Measurements from ENCODE around the gene OGFR. TPM values are rescaled to one million over a fixed set of nuclear protein-coding genes. Genes with fewer than 3 reads are reported as not detected.

Gene OGFR
- total and polyA plus RNA-seq, 9 donors = 16.7 to 26.6 (median 21.9) TPM

GRCh38 chr20:62762376-62762775 lies 42.3 kb upstream of the OGFR start:
- no peak for DNase-seq
- Histone ChIP-seq H3K27me3 (ENCODE audit: control insufficient read depth, insufficient read depth, low read length) (peaks cover 3% of the 10 kb centered on the region), H3K27ac (ENCODE audit: low read length) (no peak overlapping the region), H3K9me3 (replicated peaks; ENCODE audit: control insufficient read depth, low read depth, low read length) (peaks cover 3% of the 10 kb centered on the region), H3K4me1 (ENCODE audit: control insufficient read depth, insufficient read depth, low read length) (peaks cover 35% of the 10 kb centered on the region), H3K4me3 (ENCODE audit: low read length) (no peak overlapping the region), H3K36me3 (ENCODE audit: control insufficient read depth, insufficient read depth, low read length) (no peaks in the 10 kb centered on the region)
- 89% methylated on average over 19 of the region's 22 CpGs for WGBS (ENCODE audit: insufficient coverage)

GRCh38 chr20:62762801-62763368 lies 41.8 kb upstream of the OGFR start:
- peaks cover 3% of the 10 kb centered on the region for H3K27me3 ChIP-seq (ENCODE audit: control insufficient read depth, insufficient read depth, low read length)
- 77% methylated on average over 7 of the region's 16 CpGs for WGBS (ENCODE audit: insufficient coverage)
- peaks cover 38% of the 10 kb centered on the region for H3K4me1 ChIP-seq (ENCODE audit: control insufficient read depth, insufficient read depth, low read length)
- H3K27ac ChIP-seq (ENCODE audit: low read length) = no peak overlapping the region
- H3K4me3 ChIP-seq (ENCODE audit: low read length) = no peak overlapping the region
- DNase-seq = no peak
- no peaks in the 10 kb centered on the region for H3K9me3 ChIP-seq (replicated peaks; ENCODE audit: control insufficient read depth, low read depth, low read length)
- no peaks in the 10 kb centered on the region for H3K36me3 ChIP-seq (ENCODE audit: control insufficient read depth, insufficient read depth, low read length)

- WGBS (ENCODE audit: insufficient coverage) = 96% methylated on average over 4 of the region's 4 CpGs
Measured at GRCh38 chr20:62763404-62763803, 41.2 kb upstream of the OGFR start.

GRCh38 chr20:62764156-62764935 lies 40.3 kb upstream of the OGFR start:
- Histone ChIP-seq H3K27ac (ENCODE audit: low read length) (no peak overlapping the region), H3K4me3 (ENCODE audit: low read length) (no peak overlapping the region), H3K4me1 (ENCODE audit: control insufficient read depth, insufficient read depth, low read length) (peaks cover 41% of the 10 kb centered on the region), H3K9me3 (replicated peaks; ENCODE audit: control insufficient read depth, low read depth, low read length) (no peaks in the 10 kb centered on the region), H3K27me3 (ENCODE audit: control insufficient read depth, insufficient read depth, low read length) (peaks cover 7% of the 10 kb centered on the region), H3K36me3 (ENCODE audit: control insufficient read depth, insufficient read depth, low read length) (no peaks in the 10 kb centered on the region)
- DNase-seq = no peak
- WGBS (ENCODE audit: insufficient coverage) = 86% methylated on average over 21 of the region's 26 CpGs

More at GRCh38 chr20:62763404-62763803, 41.2 kb upstream of the OGFR start:
- H3K27ac ChIP-seq (ENCODE audit: low read length) = no peak overlapping the region
- H3K27me3 ChIP-seq (ENCODE audit: control insufficient read depth, insufficient read depth, low read length) = peaks cover 5% of the 10 kb centered on the region
- H3K36me3 ChIP-seq (ENCODE audit: control insufficient read depth, insufficient read depth, low read length) = no peaks in the 10 kb centered on the region
- no peak for DNase-seq
- H3K4me3 ChIP-seq (ENCODE audit: low read length) = no peak overlapping the region
- peaks cover 38% of the 10 kb centered on the region for H3K4me1 ChIP-seq (ENCODE audit: control insufficient read depth, insufficient read depth, low read length)
- H3K9me3 ChIP-seq (replicated peaks; ENCODE audit: control insufficient read depth, low read depth, low read length) = no peaks in the 10 kb centered on the region

DNA sequence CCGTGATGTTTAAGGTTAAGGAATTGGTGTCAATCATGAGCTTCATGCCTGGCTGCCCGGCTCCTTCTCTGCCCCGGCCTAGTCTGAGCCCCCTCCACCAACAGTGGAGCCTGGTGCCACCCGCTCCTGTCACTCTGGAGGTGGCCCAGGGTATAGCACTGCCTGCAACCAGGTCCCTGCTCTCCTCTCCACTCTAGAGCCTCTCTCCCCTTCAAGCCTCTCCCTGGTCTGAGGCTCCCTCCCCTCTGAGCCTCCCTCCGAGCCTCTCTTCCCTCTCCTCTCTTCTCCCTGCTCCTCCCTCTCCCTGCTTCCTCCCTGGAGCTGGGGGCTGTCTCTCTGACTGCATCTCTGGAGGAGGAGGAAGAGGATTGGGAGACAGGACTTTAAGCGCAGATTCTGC lies 39.6 kb upstream of the OGFR start:
- Histone ChIP-seq H3K9me3 (replicated peaks; ENCODE audit: control insufficient read depth, low read depth, low read length) (no peaks in the 10 kb centered on the region), H3K27ac (ENCODE audit: low read length) (no peak overlapping the region), H3K4me1 (ENCODE audit: control insufficient read depth, insufficient read depth, low read length) (peaks cover 37% of the 10 kb centered on the region), H3K36me3 (ENCODE audit: control insufficient read depth, insufficient read depth, low read length) (no peaks in the 10 kb centered on the region), H3K4me3 (ENCODE audit: low read length) (no peak overlapping the region), H3K27me3 (ENCODE audit: control insufficient read depth, insufficient read depth, low read length) (peaks cover 7% of the 10 kb centered on the region)
- 63% methylated on average over 5 of the region's 6 CpGs for WGBS (ENCODE audit: insufficient coverage)
- DNase-seq = no peak

DNA sequence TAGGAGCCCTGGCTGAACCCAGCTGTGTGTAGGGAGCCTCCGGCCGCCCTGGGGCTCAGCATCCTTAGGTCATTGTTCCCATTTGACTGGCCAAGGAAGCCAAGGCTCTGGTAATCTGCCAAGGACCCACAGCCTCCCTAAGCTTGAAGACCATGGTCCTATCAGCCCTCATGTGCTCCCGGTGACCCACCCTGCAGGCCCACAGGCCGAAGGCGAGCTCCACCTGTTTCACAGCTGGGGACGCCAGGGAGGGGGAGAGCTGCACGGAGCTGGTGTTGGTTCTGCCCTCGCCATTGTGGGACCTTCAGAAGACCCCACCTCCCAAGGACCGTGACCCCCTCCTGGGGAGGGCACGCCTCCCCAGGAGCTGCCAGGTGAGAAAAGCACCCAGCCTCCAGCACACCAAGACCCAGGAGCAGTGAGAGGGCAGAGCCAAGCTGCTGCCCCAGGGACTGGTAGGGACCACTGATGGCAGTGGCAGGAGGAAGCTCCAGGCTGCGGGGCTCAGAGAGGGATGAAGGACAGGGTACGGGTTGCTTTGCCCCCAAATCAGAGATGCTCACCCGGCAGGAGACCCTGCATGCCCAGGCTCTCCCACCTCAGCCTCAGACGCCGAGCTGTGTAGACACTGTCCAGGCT lies 39.1 kb upstream of the OGFR start:
- WGBS (ENCODE audit: insufficient coverage) = 71% methylated on average over 11 of the region's 15 CpGs
- no peak overlapping the region for H3K27ac ChIP-seq (ENCODE audit: low read length)
- peaks cover 7% of the 10 kb centered on the region for H3K27me3 ChIP-seq (ENCODE audit: control insufficient read depth, insufficient read depth, low read length)

DNA sequence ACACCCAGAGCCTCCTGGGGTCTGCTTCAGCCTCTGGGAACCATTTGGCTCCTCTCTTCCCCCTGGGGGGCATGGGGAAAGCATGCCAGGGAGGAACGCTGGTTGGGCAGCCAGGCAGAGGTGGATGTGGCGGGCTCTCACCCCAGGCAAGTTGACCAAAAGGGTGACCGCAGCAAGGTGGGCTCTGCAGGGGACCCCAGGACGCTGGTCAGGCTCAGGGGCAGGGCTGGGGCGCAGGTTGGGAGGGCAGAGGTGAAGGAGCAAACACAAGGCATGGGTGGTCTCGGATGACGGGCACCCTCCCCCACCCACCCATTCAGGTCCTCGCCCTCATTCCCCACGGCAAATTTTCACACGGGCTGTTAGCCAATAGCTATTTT lies 38.6 kb upstream of the OGFR start:
- DNase-seq = no peak
- Histone ChIP-seq H3K36me3 (ENCODE audit: control insufficient read depth, insufficient read depth, low read length) (no peaks in the 10 kb centered on the region), H3K27me3 (ENCODE audit: control insufficient read depth, insufficient read depth, low read length) (peaks cover 7% of the 10 kb centered on the region), H3K27ac (ENCODE audit: low read length) (no peak overlapping the region), H3K4me3 (ENCODE audit: low read length) (no peak overlapping the region), H3K9me3 (replicated peaks; ENCODE audit: control insufficient read depth, low read depth, low read length) (no peaks in the 10 kb centered on the region), H3K4me1 (ENCODE audit: control insufficient read depth, insufficient read depth, low read length) (peaks cover 34% of the 10 kb centered on the region)
- 62% methylated on average over 2 of the region's 10 CpGs for WGBS (ENCODE audit: insufficient coverage)

More for the DNA sequence above, 39.1 kb upstream of the OGFR start:
- H3K4me1 ChIP-seq (ENCODE audit: control insufficient read depth, insufficient read depth, low read length) = peaks cover 34% of the 10 kb centered on the region
- no peaks in the 10 kb centered on the region for H3K9me3 ChIP-seq (replicated peaks; ENCODE audit: control insufficient read depth, low read depth, low read length)
- no peaks in the 10 kb centered on the region for H3K36me3 ChIP-seq (ENCODE audit: control insufficient read depth, insufficient read depth, low read length)
- DNase-seq = no peak
- no peak overlapping the region for H3K4me3 ChIP-seq (ENCODE audit: low read length)

DNA sequence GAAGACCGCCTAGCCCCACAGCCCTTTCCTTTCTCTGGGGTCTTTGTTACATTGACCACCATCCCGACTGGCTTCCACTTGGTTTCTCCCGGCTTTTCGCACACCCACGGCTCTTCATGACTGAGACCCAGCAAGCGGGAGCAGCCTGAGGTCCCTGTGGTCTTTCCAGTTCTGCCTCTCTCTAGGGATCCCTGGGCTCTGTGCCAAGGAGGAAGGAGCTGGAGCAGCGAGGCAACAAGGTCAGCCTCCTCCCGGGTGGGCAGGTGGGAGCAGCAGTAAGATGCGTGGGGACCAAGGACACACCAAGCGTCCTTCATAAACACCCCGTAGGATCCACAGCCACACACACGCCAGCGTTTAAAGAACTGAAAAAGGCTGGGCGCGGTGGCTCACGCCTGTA lies 37.9 kb upstream of the OGFR start:
- Histone ChIP-seq H3K27me3 (ENCODE audit: control insufficient read depth, insufficient read depth, low read length) (peaks cover 7% of the 10 kb centered on the region), H3K4me1 (ENCODE audit: control insufficient read depth, insufficient read depth, low read length) (peaks cover 34% of the 10 kb centered on the region), H3K9me3 (replicated peaks; ENCODE audit: control insufficient read depth, low read depth, low read length) (no peaks in the 10 kb centered on the region), H3K27ac (ENCODE audit: low read length) (no peak overlapping the region), H3K36me3 (ENCODE audit: control insufficient read depth, insufficient read depth, low read length) (no peaks in the 10 kb centered on the region), H3K4me3 (ENCODE audit: low read length) (no peak overlapping the region)
- WGBS (ENCODE audit: insufficient coverage) = 64% methylated on average over 11 of the region's 16 CpGs
- no peak for DNase-seq

- DNase-seq = no peak
- WGBS (ENCODE audit: insufficient coverage) = 72% methylated on average over 8 of the region's 8 CpGs
- no peak overlapping the region for H3K27ac ChIP-seq (ENCODE audit: low read length)
- no peaks in the 10 kb centered on the region for H3K9me3 ChIP-seq (replicated peaks; ENCODE audit: control insufficient read depth, low read depth, low read length)
- H3K4me3 ChIP-seq (ENCODE audit: low read length) = no peak overlapping the region
- no peaks in the 10 kb centered on the region for H3K36me3 ChIP-seq (ENCODE audit: control insufficient read depth, insufficient read depth, low read length)
- H3K27me3 ChIP-seq (ENCODE audit: control insufficient read depth, insufficient read depth, low read length) = peaks cover 11% of the 10 kb centered on the region
- H3K4me1 ChIP-seq (ENCODE audit: control insufficient read depth, insufficient read depth, low read length) = peaks cover 47% of the 10 kb centered on the region
Measured at GRCh38 chr20:62768234-62768546, 36.4 kb upstream of the OGFR start.

DNA sequence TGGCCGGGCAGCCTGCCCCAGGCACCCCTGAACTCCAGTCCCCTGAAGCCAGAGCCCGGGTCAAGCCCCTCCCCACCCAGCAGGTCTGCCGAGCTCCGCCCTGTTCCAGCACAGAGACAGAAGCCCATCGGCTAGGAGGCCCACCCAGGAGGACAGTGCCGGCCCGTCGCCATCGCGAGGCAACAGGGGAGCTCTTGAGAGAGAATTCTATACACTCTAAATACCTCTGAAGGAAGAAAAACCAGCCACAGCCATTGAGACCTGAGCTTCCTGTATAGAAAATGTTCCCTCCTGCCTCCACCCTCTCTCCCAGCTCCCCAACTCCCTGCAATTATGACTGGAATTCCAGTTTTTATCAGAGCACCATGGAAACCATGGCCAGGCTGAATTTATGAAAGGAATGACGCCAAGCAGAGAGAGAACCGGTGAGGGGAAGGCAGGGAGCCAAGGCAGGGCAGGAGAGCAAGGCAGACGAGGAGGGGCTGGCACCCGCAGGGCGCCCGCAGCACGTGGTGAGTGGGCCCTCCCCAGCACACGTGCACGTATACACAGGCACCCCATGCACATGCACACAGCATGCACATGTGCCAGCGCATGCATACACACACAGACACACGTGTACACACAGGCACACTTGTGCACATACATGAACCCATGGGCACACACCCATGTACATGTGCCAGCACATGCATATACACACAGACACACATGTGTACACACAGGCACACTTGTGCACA lies 35.9 kb upstream of the OGFR start:
- DNase-seq = no peak
- WGBS (ENCODE audit: insufficient coverage) = 38% methylated on average over 13 of the region's 21 CpGs
- peaks cover 14% of the 10 kb centered on the region for H3K27me3 ChIP-seq (ENCODE audit: control insufficient read depth, insufficient read depth, low read length)
- H3K36me3 ChIP-seq (ENCODE audit: control insufficient read depth, insufficient read depth, low read length) = no peaks in the 10 kb centered on the region
- H3K4me1 ChIP-seq (ENCODE audit: control insufficient read depth, insufficient read depth, low read length) = peaks cover 53% of the 10 kb centered on the region
- no peak overlapping the region for H3K27ac ChIP-seq (ENCODE audit: low read length)
- no peaks in the 10 kb centered on the region for H3K9me3 ChIP-seq (replicated peaks; ENCODE audit: control insufficient read depth, low read depth, low read length)
- H3K4me3 ChIP-seq (ENCODE audit: low read length) = no peak overlapping the region
